NB4 (cell line): ENCODE measurements around the gene NFATC1.
A peak's percentile ranks its signal among the peaks of the same experiment; 100 is the strongest.
"Not testable (repeated sequence)": the region's sequence is repeated elsewhere in the genome, so short reads cannot be mapped to it uniquely, and the experiment has no call there.

Source experiments
- DNase-seq: peaks from one replicate; pipeline ENCODE4 v3.0.0; 2010; ENCODE audit warnings: low read depth
- H3K4me3 ChIP-seq: one replicate; pipeline ENCODE4 v1.5.1; 2011; ENCODE audit warnings: mild to moderate bottlenecking, low read depth, low read length, moderate library complexity
- CTCF ChIP-seq: IDR thresholded peaks from one replicate; pipeline ENCODE4 v1.5.1; 2012; ENCODE audit warnings: low read depth, low read length
- MAX ChIP-seq: IDR thresholded peaks from 2 replicates; pipeline ENCODE4 v1.6.1; 2011; ENCODE audit warnings: low read depth, low read length
- MYC ChIP-seq: IDR thresholded peaks from 2 replicates; pipeline ENCODE4 v1.6.1; 2011; ENCODE audit warnings: low read depth, low read length
- POLR2A ChIP-seq: IDR thresholded peaks from 2 replicates; pipeline ENCODE4 v1.6.1; 2011; ENCODE audit warnings: mild to moderate bottlenecking; ENCODE audit not compliant: insufficient read length; ENCODE audit errors: extremely low read depth

The NFATC1 gene

GRCh38 chr18:79497638-79498081 is 101.9 kb downstream of the NFATC1 start:
- DNase-seq = no peak
- TF ChIP-seq MAX (no peak), MYC (no peak)
- no peak overlapping the region for H3K4me3 ChIP-seq

GRCh38 chr18:79498662-79499061 is 102.9 kb downstream of the NFATC1 start:
- TF ChIP-seq POLR2A (no peak), CTCF (no peak), MAX (no peak), MYC (no peak)
- H3K4me3 ChIP-seq = no peak overlapping the region
- DNase-seq = no peak

- H3K4me3 ChIP-seq = no peak overlapping the region
- TF ChIP-seq MYC = no peak
- TF ChIP-seq CTCF = no peak
- TF ChIP-seq POLR2A = no peak
- TF ChIP-seq MAX = no peak
- DNase-seq = no peak
These were observed 105.3 kb downstream of the NFATC1 start for GRCh38 chr18:79501006-79501405.

DNA sequence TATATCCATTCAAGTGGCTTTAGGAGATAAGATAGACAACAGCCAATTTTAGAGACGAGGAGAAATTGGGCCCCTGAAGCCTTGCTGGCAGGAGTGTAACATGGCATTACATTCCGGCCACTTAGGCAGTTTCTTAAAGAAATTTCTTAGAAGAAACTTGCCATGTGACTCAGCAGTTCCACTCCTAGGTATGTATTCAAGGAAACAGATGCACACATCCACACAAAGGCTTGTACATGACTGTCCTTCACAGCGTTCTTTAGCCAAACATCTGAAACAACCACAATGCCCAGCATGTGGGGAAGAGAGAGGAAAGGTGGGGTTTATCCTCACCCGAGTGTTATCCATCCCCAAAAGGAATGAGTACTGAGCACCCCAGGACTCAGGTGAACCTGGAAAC is 107.1 kb downstream of the NFATC1 start:
- TF ChIP-seq POLR2A (no peak), CTCF (no peak), MAX (no peak), MYC (no peak)
- H3K4me3 ChIP-seq = no peak overlapping the region
- DNase-seq = no peak

DNA sequence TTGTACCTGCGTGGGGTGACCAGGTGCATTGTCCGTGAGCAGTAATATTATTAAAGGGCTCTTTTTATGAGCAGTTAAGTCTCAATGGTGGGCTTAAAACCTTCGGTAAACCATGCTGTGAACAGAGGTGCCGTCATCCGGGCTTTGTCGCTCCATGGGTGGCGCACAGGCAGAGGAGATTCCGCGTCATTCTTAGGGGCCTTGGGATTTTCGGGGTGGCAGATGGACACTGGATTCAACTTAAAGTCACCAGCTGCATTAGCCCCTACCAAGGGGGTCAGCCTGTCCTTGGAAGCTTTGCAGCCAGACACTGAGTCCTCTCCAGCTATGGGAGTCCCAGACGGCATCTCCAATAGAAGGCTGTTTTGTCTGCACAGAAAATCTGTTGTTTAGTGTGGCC is 107.7 kb downstream of the NFATC1 start:
- DNase-seq = no peak
- TF ChIP-seq POLR2A = no peak
- TF ChIP-seq MAX = no peak
- no peak for TF ChIP-seq CTCF
- no peak for TF ChIP-seq MYC
- no peak overlapping the region for H3K4me3 ChIP-seq

DNA sequence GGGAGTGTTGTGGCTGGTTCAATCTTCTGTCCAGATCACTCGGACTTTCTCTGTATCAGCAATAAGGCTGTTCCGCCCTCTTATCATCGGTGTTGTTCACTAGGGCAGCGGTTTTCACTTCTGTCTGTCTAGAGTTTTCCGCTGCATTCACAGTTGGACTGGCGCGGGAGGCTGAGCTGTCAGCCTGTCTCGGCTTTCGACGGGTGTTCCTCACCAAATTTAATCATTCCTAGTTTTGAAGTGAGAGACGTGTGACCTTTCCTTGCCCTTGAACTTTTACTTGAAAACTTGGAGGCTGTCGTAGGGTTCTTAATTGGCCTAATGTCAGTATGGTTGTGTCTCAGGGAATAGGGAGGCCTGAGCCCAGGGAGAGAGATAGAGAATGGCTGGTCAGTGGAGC is 108.3 kb downstream of the NFATC1 start:
- no peak for TF ChIP-seq MAX
- TF ChIP-seq MYC = no peak
- TF ChIP-seq CTCF = no peak
- no peak for TF ChIP-seq POLR2A
- no peak for DNase-seq
- no peak overlapping the region for H3K4me3 ChIP-seq

DNA sequence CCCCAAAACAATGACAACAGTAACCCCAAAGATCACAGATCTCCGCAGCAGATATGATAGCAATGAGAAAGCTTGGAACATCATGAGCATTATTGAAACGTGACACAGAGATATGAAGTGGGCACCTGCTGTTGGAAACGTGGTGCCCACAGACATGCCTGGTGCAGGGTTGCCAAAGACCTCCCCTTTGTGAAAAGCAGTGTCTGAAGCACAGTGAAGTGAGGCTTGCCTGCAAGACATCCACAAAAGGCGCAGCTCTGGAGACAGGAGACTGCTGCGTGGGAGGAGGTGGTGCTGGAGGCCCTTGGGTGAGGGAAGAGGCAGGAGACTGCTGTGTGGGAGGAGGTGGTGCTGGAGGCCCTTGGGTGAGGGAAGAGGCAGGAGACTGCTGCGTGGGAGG is 108.8 kb downstream of the NFATC1 start:
- H3K4me3 ChIP-seq = not testable (repeated sequence)
- DNase-seq = peak; percentile 72

DNA sequence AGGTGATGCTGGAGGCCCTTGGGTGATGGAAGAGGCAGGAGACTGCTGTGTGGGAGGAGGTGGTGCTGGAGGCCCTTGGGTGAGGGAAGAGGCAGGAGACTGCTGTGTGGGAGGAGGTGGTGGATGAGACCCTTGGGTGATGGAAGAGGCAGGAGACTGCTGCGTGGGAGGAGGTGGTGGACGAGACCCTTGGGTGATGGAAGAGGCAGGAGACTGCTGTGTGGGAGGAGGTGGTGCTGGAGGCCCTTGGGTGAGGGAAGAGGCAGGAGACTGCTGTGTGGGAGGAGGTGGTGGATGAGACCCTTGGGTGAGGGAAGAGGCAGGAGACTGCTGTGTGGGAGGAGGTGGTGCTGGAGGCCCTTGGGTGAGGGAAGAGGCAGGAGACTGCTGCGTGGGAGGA is 109.7 kb downstream of the NFATC1 start:
- H3K4me3 ChIP-seq = not testable (repeated sequence)
- DNase-seq = peak; percentile 27
